GM21529 (cell line): Measurements from ENCODE around the gene VENTX.

Experiments
- ATAC-seq: cut with Tn5 transposase; IDR thresholded peaks from one replicate; pipeline ENCODE4 v1.9.1; 2021; ENCODE audit not compliant: unreplicated experiment

VENTX gene

DNA sequence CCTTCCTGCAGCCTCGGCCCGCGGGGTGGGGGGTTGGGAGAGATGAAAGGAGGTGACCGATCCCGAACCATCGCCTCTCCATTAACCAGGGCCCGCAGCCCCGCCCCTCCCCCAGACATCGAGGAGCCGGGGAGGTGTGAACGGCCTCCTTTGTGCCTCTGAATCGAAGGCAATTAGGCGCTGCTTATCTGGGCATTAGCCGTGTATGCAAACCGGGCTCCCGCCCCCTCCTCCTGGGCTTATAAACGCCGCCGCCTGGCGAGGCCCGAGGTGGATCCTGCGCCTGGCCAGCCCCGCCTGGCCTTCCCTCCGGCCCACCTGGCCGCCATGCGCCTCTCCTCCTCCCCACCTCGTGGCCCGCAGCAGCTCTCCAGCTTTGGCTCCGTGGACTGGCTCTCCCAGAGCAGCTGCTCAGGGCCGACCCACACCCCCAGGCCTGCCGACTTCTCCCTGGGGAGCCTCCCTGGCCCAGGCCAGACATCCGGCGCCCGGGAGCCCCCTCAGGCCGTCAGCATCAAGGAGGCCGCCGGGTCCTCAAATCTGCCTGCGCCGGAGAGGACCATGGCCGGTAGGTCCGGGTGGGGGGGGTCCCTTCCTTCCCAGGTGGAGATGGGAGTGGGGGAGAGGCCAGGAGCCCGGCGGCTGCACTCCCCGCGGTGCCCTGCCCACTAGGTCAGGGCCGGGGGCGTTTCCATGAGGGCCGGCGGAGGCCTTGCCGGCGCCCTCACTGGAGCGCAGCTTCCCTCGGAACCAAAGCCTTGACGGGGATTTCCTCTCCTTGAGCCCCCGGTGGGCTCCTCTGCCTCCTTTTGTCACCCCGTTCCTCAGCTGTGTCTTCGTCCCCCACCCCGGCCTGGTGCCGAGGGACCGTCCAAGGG is at the start of gene VENTX:
VENTX (plus strand) TSS at position 268 of the 878 bp plus-strand sequence; CDS start at position 328, 60 bp downstream.
- ATAC-seq = no peak

DNA sequence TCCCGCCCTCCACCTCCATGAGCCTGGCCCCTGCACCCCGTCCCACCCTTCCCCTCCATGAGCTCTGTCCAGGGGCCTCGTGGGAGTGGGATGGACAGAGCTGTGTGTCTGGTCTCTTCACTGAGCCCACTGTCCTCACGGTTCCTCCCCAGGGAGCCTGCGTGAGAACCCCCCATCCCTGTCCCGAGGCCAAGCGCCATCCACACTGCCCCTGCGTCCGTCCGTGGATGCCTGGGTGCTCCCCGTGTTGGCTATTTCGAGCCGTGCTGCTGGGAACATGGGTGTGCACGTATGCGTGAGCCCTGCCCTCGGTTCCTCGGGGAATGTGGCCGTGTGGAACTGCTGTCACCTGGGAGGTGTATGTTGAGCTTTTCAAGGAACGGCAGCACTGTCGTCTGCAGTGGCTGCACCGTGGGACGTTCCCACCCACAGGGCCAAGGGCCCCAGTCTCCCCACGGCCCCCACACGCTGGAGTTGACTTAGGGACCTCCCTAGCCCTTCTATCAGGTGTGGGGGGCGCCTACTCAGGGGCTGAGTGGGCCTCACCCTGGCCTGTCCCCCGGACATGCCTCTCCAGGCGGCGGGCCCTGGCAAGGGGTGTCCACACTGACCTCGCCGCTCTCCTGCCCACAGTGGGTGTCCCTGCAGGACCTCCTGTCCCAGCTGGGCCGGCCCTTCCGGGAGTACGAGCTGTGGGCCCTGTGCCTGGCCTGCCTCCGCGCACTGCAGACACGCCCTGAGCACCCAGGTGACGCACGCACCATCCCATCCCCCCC is 49.6 kb upstream of the VENTX start:
- ATAC-seq = no peak

GRCh38 chr10:133189256-133189655 is 48.4 kb upstream of the VENTX start:
- ATAC-seq = no peak

DNA sequence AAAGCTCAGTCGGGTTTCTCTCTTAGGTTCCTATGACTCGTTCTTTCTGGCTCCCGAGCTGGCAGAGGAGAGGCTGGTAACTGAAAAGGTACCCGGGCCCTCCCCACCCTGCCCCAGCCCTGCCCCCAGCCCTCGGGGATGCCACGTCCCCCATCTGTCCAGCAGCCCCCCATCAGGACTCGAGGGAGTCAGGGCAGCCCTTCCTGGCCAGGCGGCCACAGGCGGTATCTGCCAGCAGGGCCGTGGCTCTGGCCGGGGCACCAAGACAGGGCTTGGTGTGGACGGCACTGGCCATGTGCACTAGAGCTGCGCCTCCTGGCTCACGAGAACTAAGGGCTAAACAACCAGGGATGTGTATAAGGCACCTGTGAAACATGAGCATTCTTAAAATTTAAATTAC is 47.9 kb upstream of the VENTX start:
- ATAC-seq = no peak

- no peak for ATAC-seq
These were observed 47.4 kb upstream of the VENTX start for GRCh38 chr10:133190225-133190624.

- no peak for ATAC-seq
These were observed 46.0 kb upstream of the VENTX start for GRCh38 chr10:133191651-133192050.

GRCh38 chr10:133194151-133194550 is 43.5 kb upstream of the VENTX start:
- ATAC-seq = no peak

DNA sequence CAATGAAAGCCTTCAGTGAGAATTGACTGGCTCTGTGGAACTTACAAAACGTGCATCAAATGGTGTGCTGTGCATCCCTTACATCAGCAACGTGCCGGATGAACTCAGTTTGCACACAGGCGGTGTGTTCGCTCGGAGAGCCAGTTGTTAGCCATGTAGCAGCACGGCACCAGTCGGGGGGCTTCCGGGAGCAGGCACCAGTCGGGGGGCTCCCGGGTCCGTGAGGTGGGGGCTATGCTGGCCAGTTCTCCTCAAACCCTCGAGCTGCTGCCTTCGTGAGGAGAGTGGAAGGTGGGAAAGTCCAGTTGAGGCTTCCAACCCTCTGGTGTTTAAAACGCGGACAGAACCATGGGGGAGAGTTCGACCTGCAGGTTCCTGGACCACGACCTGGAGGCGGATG is 42.6 kb upstream of the VENTX start:
- ATAC-seq = no peak

DNA sequence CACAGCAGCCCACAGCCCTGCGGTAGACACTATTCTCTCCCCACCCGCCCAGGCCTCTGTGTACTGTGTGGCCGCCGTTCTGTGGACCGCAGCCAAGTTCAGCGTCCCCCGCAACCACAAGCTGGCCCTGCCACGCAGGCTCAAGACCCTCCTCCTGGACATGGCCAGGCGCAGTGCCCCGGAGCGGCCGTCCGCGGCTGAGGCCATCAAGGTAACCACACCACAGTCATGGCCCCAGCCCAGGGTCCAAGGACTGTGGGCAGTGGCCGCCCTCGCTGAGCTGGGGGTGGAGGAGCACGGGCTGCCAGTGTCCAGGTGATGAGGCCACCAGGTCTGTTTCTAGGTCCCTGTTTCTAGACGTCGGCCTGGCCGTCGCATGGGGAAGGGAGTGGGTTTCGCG is 42.0 kb upstream of the VENTX start:
- ATAC-seq = no peak

- no peak for ATAC-seq
These were observed 41.3 kb upstream of the VENTX start for GRCh38 chr10:133196221-133196915.

- no peak for ATAC-seq
These were observed 40.5 kb upstream of the VENTX start for GRCh38 chr10:133196936-133197758.

- no peak for ATAC-seq
These were observed 39.9 kb upstream of the VENTX start for GRCh38 chr10:133197786-133198185.

DNA sequence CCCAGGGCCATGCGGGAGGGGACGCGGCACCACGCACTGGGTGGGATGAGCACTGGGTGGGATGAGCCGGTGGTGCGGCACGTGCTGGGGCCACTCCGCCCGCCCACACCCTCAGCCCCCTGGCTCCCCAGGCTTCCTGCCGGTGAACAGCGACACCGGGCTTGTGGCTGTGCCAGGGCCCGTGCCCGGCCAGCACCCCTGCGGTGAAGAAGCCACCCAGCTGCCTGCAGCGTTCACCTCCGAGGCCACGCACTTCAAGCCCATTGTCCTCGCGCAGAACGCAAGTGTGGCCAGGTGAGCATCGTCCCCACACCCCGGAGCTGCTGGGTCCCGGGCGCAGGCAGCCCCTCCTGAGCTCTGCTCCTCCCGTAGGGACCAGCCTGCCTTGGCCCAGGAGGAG is 39.4 kb upstream of the VENTX start:
- no peak for ATAC-seq

GRCh38 chr10:133198621-133199487 is 38.8 kb upstream of the VENTX start:
- no peak for ATAC-seq

DNA sequence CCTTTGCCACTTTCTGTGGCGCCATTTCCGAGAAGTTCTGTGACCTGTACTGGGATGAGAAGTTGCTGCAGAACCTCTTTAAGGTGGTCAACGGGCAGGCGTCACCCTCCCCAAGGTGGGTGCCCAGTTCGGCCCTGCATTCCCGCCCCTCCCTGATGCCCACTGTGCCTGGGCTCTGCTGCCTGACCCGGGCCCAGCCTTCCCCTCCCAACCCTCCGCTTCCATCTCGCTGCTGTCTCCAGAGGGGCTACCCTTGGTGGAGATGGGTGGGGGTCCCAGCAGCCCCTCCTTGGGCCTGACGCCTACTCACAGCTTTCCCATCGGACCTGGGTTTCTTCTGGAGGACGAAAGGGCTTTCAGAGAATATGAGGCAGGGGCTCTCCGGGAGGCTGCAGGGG is 38.2 kb upstream of the VENTX start:
- no peak for ATAC-seq

DNA sequence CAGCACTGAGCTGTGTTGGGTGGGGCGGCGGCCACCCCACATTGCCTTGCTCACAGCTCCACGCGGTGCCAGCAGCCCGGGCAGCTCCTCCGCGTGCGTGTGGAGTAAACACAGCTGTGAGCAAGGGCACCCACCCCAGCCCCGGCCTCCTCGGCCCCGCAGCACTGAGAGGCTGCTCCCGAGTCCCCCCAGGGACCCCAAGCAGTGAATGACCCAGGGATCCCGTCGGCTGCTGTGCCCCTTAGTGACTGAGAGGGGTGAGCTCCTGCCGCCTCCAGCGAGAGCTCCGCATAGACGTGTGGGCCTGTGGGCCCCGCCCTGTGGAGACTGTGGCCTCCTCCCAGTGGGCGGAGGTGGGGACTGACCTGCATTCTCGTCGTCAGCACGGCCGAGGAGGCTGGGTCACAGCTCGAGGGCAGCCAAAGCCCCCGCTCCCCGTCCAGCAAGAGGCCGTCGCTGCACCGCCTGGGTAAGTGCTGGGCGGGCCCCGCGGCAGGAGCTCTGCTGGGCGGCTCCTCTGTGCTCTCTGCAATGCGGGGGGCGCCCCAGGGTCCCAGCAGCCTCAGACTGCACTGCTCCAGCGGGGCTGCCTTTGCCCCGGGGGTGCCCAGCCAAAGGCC is 37.6 kb upstream of the VENTX start:
- ATAC-seq = no peak

GRCh38 chr10:133200621-133201031 is 37.0 kb upstream of the VENTX start:
- ATAC-seq = no peak

DNA sequence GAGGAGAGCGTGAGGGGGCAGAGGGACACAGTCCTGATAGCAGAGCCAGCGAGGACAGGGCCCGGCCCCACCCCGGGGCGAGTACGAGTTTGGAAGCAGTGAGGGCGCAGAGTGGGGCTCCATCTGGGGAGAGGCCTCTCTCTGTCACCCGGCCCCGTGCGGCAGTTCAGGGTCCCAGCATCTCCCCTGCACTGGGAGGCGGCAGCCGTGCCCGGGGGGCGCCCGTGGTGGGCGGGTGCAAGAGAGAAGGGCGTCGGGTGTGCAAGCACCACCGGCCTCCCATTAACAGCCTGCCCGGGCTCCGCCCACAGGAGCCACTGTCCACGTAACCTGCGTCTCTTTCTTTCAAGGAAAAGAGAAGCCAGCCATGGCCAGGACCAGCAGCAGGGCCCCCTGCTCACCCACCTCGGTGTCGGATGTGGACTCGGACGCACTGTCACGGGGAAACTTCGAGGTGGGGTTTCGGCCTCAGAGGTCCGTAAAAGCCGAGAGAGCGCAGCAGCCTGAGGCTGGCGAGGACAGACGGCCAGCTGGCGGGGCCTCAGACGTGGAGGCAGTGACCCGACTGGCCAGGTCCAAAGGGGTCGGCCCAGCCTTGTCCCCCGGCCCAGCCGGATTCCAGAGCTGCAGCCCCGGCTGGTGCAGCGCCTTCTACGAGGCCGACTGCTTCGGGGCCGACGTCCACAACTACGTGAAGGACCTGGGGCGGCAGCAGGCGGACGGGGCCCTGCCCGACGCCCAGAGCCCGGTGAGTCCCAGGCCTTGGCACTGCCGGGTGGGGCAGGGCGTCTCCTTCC is 36.3 kb upstream of the VENTX start:
- no peak for ATAC-seq
